Measurements from ENCODE around the gene FAM200A.
A peak's percentile ranks its signal among the peaks of the same experiment; 100 is the strongest.
"Not testable (repeated sequence)": the region's sequence is repeated elsewhere in the genome, so short reads cannot be mapped to it uniquely, and the experiment has no call there.

FAM200A gene

DNA sequence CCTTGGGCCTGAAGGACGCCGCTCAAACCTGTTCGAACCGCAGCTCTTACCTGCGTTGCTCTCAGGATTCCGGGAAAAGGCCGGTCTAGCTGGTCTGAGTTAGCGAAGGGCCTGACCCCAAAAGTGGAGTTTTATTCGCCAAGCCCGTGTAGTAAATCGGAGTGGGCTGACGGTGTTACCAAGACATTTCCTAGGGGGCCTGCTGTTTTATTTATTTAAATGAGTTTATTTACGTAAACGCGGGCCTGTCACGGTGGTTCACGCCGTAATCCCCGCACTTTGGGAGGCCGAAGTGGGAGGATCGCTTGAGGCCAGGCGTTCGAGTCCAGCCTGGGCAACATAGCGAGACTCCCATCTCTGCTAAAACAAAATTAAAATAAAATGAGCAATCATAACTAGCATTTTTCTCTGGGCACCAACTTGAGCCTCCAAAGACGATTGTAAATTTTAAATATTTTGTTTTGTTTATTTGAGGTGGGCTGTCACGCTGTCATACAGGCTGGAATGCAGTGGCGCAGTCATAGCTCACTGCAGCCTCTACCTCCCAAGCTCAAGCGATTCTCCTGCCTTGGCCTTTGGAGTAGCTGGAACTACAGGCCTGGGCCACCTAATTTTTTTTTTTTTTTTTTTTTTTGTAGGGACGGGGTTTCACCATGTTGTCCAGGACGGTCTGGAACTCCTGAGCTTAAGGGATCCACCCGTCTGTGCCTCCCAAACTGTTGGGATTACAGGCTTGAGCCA, 7.4 kb upstream of the FAM200A start:
- peak; percentile 38 for DNase-seq

DNA sequence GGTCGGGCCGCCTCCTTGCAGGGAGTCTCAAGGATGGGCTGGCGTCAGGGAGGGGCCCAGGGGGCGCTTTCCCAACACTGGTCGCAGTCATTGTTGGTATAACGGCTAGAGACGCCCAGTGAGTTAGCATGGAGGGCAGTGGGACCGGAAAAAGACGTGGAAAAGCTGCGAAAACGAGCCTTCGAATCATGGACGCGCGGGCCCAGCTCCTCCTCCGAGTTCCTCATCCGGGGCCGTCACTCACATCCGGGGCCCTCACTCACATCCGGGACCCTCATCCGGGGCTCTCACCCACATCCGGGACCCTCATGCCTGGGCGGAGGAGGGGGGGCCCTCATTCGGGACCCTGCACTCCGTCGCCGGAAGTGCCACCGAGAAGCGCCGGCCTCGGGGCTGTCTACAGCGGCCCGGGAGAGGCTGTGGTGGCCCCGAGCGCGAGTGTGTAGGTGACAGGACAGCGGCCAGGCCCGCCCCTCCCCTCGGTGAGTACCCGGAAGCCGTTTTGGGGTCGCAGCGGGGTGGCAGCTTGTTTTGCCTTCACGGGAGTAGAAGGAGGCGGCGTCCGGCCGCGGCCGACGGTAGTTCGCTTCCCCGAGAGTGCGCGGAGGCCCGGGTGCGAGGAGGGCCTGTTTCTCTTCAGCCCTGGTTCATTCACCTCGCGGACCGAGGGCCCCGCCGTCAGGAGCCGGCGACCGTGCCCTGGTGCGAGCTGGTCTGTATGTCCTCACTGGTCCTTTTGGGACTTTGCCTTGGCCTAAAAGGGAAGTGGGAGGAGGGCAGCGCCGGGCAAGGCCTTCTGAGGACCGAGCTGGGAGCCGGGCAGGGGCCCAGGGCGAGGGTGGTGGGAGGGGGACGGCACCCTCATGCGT, 6.6 kb upstream of the FAM200A start, which contains the start of gene ZNF655:
Gene ZNF655, plus strand, starts transcription at position 337 of the 869 bp plus-strand sequence. CDS start 1,918 bp downstream, outside the sequence.
- DNase-seq: peak; percentile 96

DNA sequence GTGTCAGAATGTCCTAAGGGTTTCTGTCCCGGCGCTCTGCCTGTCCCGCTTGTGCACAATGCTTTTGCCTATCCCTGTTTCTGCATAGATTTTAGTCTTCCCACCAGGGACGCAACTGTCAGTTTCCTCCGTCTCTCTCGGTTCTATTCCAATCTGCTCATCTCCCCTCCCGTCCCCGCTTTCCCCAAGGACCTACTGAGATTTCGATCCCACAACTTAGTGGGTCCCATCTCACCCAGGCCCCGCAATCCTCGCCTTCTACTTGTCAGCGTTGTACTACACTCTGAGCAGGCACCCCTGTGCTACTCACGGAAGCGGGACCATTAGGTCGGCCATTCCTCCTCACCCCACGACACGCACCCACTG, 6.0 kb upstream of the FAM200A start:
- no peak for DNase-seq

DNA sequence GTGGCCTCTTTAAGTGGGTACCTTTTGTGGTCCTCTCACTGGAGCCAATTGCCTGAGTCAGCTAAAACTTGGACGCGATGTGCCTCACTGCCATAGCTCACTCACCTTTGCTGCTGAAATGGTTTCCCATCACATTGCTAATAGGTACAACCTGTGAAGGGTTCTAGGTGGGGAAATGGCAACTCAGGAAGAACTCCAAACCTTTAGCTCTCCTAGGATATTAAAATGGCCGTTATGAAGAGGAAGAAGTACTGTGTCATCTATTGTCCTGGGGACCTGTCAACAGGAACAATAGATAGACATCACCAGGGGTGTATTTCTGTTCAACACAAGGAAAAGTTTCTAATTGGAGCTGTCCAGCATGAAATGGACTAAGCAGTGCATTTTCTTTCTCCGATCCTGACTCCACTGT, 5.3 kb upstream of the FAM200A start:
- DNase-seq: no peak

GRCh38 chr7:99554939-99555338, 3.0 kb upstream of the FAM200A start:
- DNase-seq: no peak

DNA sequence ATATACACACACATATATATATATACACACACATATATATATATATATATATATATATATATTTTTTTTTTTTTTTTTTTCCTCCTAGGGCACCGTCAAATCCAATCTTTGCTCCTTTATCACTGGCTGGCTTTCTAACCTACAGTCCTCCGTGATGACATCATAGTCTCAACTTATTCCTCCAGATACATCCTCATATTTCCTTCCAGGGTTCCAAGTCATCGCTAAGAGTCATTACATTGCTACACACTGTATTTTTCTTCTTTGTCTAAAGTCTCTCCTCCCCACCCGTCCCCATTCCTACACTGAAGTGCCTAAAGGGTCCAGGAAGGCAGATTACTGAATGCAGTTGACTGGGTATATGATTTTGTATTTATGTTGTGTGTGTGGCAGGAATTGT, 1.1 kb upstream of the FAM200A start:
- DNase-seq: no peak

DNA sequence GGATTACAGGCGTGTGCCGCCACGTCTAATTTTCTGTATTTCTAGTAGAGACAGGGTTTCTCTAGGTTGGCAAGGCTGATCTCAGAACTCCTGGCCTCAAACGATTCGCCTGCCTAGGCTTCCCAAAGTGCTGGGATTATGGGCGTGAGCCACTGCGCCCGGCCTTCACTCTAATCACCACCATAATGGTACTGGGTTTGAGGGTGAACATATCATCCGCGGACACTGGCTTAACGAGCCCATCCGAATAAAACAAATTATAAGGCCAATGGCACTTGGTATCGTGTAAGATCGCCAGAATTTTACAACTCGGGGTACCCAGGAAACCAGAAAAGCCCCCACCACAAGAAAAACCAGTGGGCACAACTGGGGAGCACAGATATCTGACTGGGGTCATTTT, 580 bp downstream of the FAM200A start:
- DNase-seq: no peak

GRCh38 chr7:99549545-99549944, 2.4 kb downstream of the FAM200A start:
- not testable (repeated sequence) for DNase-seq

GRCh38 chr7:99545308-99545707, 6.6 kb downstream of the FAM200A start:
- DNase-seq: not testable (repeated sequence)

- no peak for DNase-seq
These were observed 8.0 kb downstream of the FAM200A start for GRCh38 chr7:99543916-99544315.

- DNase-seq: no peak
These were observed 8.7 kb downstream of the FAM200A start for GRCh38 chr7:99543081-99543671.

DNA sequence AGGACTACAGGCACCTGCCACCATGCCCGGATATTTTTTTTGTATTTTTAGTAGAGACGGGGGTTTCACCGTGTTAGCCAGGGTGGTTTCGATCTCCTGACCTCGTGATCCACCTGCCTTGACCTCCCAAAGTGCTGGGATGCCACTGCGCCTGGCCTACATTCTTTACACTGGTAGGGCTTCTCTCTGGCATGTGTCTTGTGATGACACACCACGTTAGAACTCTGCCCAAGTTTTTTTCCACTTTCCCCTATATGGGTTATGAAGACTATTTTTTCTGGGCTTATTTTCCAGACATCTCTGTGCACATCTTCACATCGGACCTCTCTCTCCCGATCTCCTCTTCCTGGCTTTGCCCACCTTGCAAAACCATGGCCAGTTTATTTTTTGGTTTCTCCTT, 10.7 kb downstream of the FAM200A start:
- DNase-seq: no peak

DNA sequence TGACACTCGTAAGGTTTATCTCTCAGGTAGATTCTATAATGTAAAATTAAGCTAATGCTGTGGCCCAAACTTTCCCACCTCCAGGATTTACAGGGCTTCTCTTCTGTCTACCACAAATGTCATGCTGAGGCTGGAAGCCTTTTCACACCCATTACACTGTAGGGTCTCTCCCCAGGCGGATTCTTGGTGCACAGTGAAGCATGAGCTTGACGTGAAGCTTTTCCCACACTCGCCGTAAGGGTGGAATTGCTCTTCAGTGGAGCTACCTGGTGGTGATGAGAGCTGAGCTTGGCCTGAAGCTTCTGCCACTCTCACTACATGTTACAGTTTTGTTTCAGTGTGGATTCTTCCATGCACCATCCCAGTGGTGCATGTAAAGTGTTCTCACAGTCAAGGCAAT, 11.4 kb downstream of the FAM200A start:
- no peak for DNase-seq

- no peak for DNase-seq
These were observed 12.6 kb downstream of the FAM200A start for GRCh38 chr7:99539213-99539811.

DNA sequence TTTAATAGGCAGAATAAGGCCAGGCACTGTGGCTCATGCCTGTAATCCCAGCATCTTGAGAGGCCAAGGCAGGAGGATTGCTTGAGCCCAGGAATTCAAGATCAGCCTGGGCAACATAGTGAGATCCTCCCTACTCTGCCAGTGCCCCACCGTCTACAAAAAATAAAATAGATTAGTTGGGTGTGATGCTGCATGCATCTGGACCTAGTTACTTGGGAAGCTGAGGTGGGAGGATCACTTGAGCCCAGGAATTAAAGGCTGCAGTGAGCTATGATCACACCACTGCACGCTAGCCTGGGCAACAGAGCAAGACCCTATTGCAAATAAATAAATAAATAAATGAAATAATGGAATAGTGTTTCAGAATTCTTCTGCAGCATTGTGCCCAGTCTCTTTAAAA, 16.2 kb downstream of the FAM200A start:
- DNase-seq: no peak

- no peak for DNase-seq
These were observed 20.6 kb downstream of the FAM200A start for GRCh38 chr7:99531354-99531765.

- no peak for DNase-seq
These were observed 26.0 kb downstream of the FAM200A start for GRCh38 chr7:99525713-99526440.

- DNase-seq: no peak
These were observed 30.5 kb downstream of the FAM200A start for GRCh38 chr7:99521399-99521798.

DNA sequence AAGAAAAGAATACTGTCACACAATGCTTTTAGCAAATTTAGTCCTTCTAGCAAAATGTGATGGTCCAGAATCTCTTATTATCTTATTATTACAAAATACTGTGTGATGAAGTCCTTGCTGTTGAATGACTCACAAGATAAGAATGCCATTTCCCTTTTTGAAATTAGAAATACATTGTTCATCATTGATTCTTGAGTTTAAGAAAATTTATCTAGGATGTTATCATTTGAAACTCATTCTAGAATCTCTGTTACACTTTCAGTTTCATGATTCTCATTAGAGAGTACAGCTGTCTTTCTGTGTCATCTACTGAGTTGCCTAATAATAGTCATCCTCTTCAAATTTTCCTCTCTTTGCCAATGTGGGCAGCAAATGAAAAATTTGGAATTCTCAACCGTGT, 37.9 kb downstream of the FAM200A start:
- peak; percentile 16 for DNase-seq

DNA sequence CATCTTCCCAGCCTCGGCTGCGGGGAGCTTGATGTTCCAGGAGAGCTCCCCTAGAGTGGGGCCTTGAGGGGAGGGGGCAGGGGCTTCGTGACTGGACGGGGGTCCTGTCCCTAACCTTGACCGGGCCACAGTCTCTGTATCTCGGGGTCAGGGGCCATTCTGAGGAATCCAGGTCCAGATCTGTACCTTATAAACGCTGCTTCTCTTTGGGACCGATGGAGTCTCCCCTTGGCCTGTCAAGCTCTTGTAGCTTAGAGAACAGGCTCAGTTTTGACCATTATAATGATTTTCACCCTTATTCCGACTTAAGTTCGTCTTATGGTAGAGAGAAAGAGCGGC, 46.6 kb downstream of the FAM200A start:
- no peak for DNase-seq

- peak; percentile 98 for DNase-seq
These were observed 47.2 kb downstream of the FAM200A start, which contains the start of gene ZKSCAN5 for GRCh38 chr7:99504603-99505323. Gene ZKSCAN5, plus strand, starts transcription at chr7:99504662. Its CDS starts 1,383 bp downstream, at chr7:99506045.

GRCh38 chr7:99504281-99504602, 47.7 kb downstream of the FAM200A start:
- no peak for DNase-seq
